A549 (cell line): Measurements from ENCODE around the gene SAMD3. TPM values are rescaled to one million over a fixed set of nuclear protein-coding genes. Genes with fewer than 3 reads are reported as not detected.

Source experiments
- ATAC-seq, 2 experiments: fragments of 200-7000 bp in 1 of 2; fragments of >200 bp in 1 of 2; cut with Nextera tagmentation in 1 of 2; cut with Tn5 transposase in 1 of 2; 3 replicates each; pipeline versions ENCODE4 v1.8.0 to v1.9.1; 2018 to 2020; ENCODE audit warnings: mild to moderate bottlenecking in 1 of 2, moderate library complexity in 1 of 2
- CTCF ChIA-PET: fragments of 300-600 bp; sonication (Branson Sonifier 250); formaldehyde crosslinking; extraction: SDS; loops from one replicate; lab custom pipeline; 2021; ENCODE audit warnings: antibody characterized with exemption, inconsistent platforms; lab: Yijun Ruan, JAX
- POLR2A ChIA-PET: fragments of 350-600 bp; formaldehyde crosslinking; extraction: SDS; loops from one replicate; lab custom pipeline; 2021; ENCODE audit warnings: antibody characterized with exemption, inconsistent platforms; lab: Yijun Ruan, JAX
- DNase-seq, 2 experiments: peaks; one replicate each; pipeline versions ENCODE4 v3.0.0 to v3.0.0-alpha.2; 2011 to 2016; ENCODE audit warnings: low read depth in 1 of 2, low spot score in 1 of 2
- FAIRE-seq: peaks from 2 replicates; lab custom pipeline; 2011; peaks lifted over from hg19 to GRCh38; lab: Jason Lieb, UNC
- H3K27ac ChIP-seq, 2 experiments: fragments of >200 bp; sonication (Bioruptor Twin); formaldehyde crosslinking; 3 replicates each; pipeline ENCODE4 v1.5.1; 2016 to 2017
- H3K4me1 ChIP-seq: fragments of >200 bp; sonication (Bioruptor Twin); formaldehyde crosslinking; 3 replicates; pipeline ENCODE4 v1.6.1; 2016
- H3K4me2 ChIP-seq: fragments of >200 bp; sonication (Bioruptor Twin); formaldehyde crosslinking; 3 replicates; pipeline ENCODE4 v1.6.1; 2016
- H3K4me3 ChIP-seq: fragments of >200 bp; sonication (Bioruptor Twin); formaldehyde crosslinking; 3 replicates; pipeline ENCODE4 v1.5.1; 2016
- H3K9me3 ChIP-seq: fragments of >200 bp; sonication (Bioruptor Twin); formaldehyde crosslinking; 3 replicates; pipeline ENCODE4 v1.6.1; 2016
- BHLHE40 ChIP-seq: IDR thresholded peaks from 2 replicates; pipeline ENCODE4 v1.6.1; 2012; ENCODE audit warnings: low read depth, low read length, inconsistent platforms
- CHD2 ChIP-seq: fragments of 150-350 bp; IDR thresholded peaks from 2 replicates; pipeline ENCODE4 v1.6.1; 2014; ENCODE audit warnings: low read length; ENCODE audit not compliant: partially characterized antibody
- CHD4 ChIP-seq: fragments of 200-600 bp; sonication (generic); IDR thresholded peaks from 2 replicates; pipeline ENCODE4 v1.6.1; 2016; ENCODE audit warnings: antibody characterized with exemption, mild to moderate bottlenecking, borderline replicate concordance
- EHF ChIP-seq: fragments of 250-450 bp; sonication (Bioruptor Pico); IDR thresholded peaks from 2 replicates; pipeline ENCODE4 v1.5.0; 2020; ENCODE audit warnings: mild to moderate bottlenecking
- EP300 ChIP-seq, 2 experiments: fragments of >200 bp; sonication (Bioruptor Twin); formaldehyde crosslinking; IDR thresholded peaks; 2 replicates in 1 of 2; 3 replicates in 1 of 2; pipeline ENCODE4 v1.6.1; 2016 to 2017
- FOSB ChIP-seq: fragments of 250-450 bp; sonication (Bioruptor Pico); IDR thresholded peaks from 2 replicates; pipeline ENCODE4 v1.5.0; 2020; ENCODE audit warnings: mild to moderate bottlenecking, moderate library complexity
- FOXS1 ChIP-seq: fragments of 250-450 bp; sonication (Bioruptor Pico); IDR thresholded peaks from 2 replicates; pipeline ENCODE4 v1.5.0; 2020; ENCODE audit warnings: mild to moderate bottlenecking, moderate library complexity
- HDAC2 ChIP-seq: fragments of 200-600 bp; sonication (generic); IDR thresholded peaks from 2 replicates; pipeline ENCODE4 v1.6.1; 2016
- HOXA7 ChIP-seq: fragments of 250-450 bp; sonication (Bioruptor Pico); IDR thresholded peaks from 2 replicates; pipeline ENCODE4 v1.5.0; 2020; ENCODE audit warnings: mild to moderate bottlenecking, moderate library complexity
- HOXB5 ChIP-seq: fragments of 250-450 bp; sonication (Bioruptor Pico); IDR thresholded peaks from 2 replicates; pipeline ENCODE4 v1.5.0; 2020; ENCODE audit warnings: mild to moderate bottlenecking, moderate library complexity
- JUN ChIP-seq, 2 experiments: fragments of >200 bp; sonication (Bioruptor Twin); formaldehyde crosslinking; IDR thresholded peaks; 2 replicates in 1 of 2; 3 replicates in 1 of 2; pipeline ENCODE4 v1.6.1; 2016 to 2017
- KDM5A ChIP-seq: fragments of 200-600 bp; sonication (generic); IDR thresholded peaks from 2 replicates; pipeline ENCODE4 v1.6.1; 2016; ENCODE audit warnings: antibody characterized with exemption, mild to moderate bottlenecking
- MYC ChIP-seq: IDR thresholded peaks from 2 replicates; pipeline ENCODE4 v1.6.1; 2012; ENCODE audit warnings: mild to moderate bottlenecking, inconsistent platforms, low read length, improper control_type of control experiment, borderline replicate concordance
- NR3C1 ChIP-seq: fragments of >200 bp; sonication (Bioruptor Twin); formaldehyde crosslinking; IDR thresholded peaks from 3 replicates; pipeline ENCODE4 v1.6.1; 2017
- PHF8 ChIP-seq: fragments of 200-600 bp; sonication (generic); IDR thresholded peaks from 2 replicates; pipeline ENCODE4 v1.6.1; 2016; ENCODE audit warnings: low read depth, mild to moderate bottlenecking, antibody characterized with exemption, moderate library complexity, borderline replicate concordance
- POLR2AphosphoS2 ChIP-seq: conservative IDR thresholded peaks from 2 replicates; pipeline ENCODE4 v1.6.1; 2012; ENCODE audit warnings: low read length, improper control_type of control experiment, inconsistent platforms
- RARB ChIP-seq: fragments of 250-450 bp; sonication (Bioruptor Pico); IDR thresholded peaks from 2 replicates; pipeline ENCODE4 v1.8.0; 2021; ENCODE audit warnings: mild to moderate bottlenecking, moderate library complexity
- RCOR1 ChIP-seq: fragments of 150-350 bp; IDR thresholded peaks from 2 replicates; pipeline ENCODE4 v1.6.1; 2014; ENCODE audit warnings: antibody characterized with exemption, low read length, low read depth
- RNF2 ChIP-seq: fragments of 200-600 bp; sonication (generic); IDR thresholded peaks from 2 replicates; pipeline ENCODE4 v1.6.1; 2016; ENCODE audit warnings: low read depth, mild to moderate bottlenecking, antibody characterized with exemption, moderate library complexity, borderline replicate concordance
- SMC3 ChIP-seq: fragments of >200 bp; sonication (Bioruptor Twin); formaldehyde crosslinking; IDR thresholded peaks from 3 replicates; pipeline ENCODE4 v1.6.1; 2018; ENCODE audit warnings: inconsistent platforms
- ZNF302 ChIP-seq: fragments of 250-450 bp; sonication (Bioruptor Pico); IDR thresholded peaks from 2 replicates; pipeline ENCODE4 v1.9.0; 2021; ENCODE audit warnings: inconsistent platforms, mild to moderate bottlenecking, moderate library complexity
- WGBS: methylation state at CpG from one replicate; pipeline ENCODE4 v1.1.6; 2017; ENCODE audit errors: missing lambda C conversion rate; 5-methylcytosine and 5-hydroxymethylcytosine counted together
- polyA plus RNA-seq, 4 experiments: library from polyadenylated mRNA; depleted of rRNA in 3 of 4; stranded (reverse); fragments of >200 nt; fragmentation: RNase III in 1 of 4; extraction: RNeasy Plus Mini Kit Qiagen cat#74134 plus additional on column Dnase treatment in 1 of 4; gene quantifications; 2 replicates in 3 of 4; 3 replicates in 1 of 4; pipeline ENCODE4 v1.2.3, GENCODE V29; 2011 to 2017
- TF ChIP-seq, protein P1 (sequence below): fragments of 450-650 bp; IDR thresholded peaks from 2 replicates; pipeline ENCODE4 v1.6.1; 2014; ENCODE audit warnings: antibody characterized with exemption
- TF ChIP-seq, protein P2 (sequence below): IDR thresholded peaks from 2 replicates; pipeline ENCODE4 v1.6.1; 2012
- TF ChIP-seq, protein P3 (sequence below): fragments of 200-600 bp; sonication (generic); IDR thresholded peaks from 2 replicates; pipeline ENCODE4 v1.6.1; 2016; ENCODE audit warnings: antibody characterized with exemption, mild to moderate bottlenecking, moderate library complexity
- TF ChIP-seq, protein P4 (sequence below): fragments of >200 bp; sonication (Bioruptor Twin); formaldehyde crosslinking; IDR thresholded peaks from 3 replicates; pipeline ENCODE4 v1.5.1; 2016
- TF ChIP-seq, protein P5 (sequence below): fragments of >200 bp; sonication (Bioruptor Twin); formaldehyde crosslinking; IDR thresholded peaks from 3 replicates; pipeline ENCODE4 v1.6.1; 2016

Gene SAMD3
- polyA plus RNA-seq, 2 of the 4 experiments (the other 2 are of a cell fraction), result not detected

DNA sequence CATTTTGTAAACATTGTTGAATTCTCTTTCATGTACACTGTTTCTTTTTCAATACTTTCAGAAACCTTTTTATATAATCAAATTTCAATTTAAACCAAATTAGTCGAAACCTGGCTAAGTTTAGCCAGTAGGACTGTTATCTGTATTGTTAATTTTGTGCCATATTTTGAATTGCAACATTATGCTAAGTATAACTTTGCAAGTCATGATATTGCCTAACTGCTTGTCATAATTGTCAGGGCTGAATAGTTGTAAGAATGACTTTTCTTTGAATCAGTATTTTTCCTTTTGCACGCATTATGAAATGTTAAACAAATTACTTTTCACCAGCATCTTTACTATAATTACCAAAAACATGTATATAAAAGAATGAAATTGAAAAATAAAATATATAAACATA is 82.7 kb downstream of the SAMD3 start:
- no peak for DNase-seq
- WGBS, result 84% methylated on average over 2 of the region's 2 CpGs
- H3K9me3 ChIP-seq, result no peaks in the 10 kb centered on the region
- no peaks in the 10 kb centered on the region for H3K4me1 ChIP-seq
- CTCF ChIA-PET, result interaction anchor here (1.4 kb wide), 1 partner anchor 26 kb away, joined by 4 read pairs; no protein-coding TSS in a partner anchor
- no peak for FAIRE-seq
- H3K4me3 ChIP-seq, result no peak overlapping the region
- no peak overlapping the region for H3K4me2 ChIP-seq
- no peak for ATAC-seq
- POLR2A ChIA-PET, result no interaction called here
- TF ChIP-seq KDM5A (no peak), MYC (no peak), JUN (IDR thresholded peaks at IDR 0.05) (no peak), BHLHE40 (no peak), CHD4 (no peak), RARB (CRISPR knock-in tag) (no peak), FOSB (no peak), RCOR1 (no peak), HOXA7 (CRISPR knock-in tag) (no peak), HDAC2 (no peak), EHF (CRISPR knock-in tag) (no peak)
- TF ChIP-seq, protein P1, sequence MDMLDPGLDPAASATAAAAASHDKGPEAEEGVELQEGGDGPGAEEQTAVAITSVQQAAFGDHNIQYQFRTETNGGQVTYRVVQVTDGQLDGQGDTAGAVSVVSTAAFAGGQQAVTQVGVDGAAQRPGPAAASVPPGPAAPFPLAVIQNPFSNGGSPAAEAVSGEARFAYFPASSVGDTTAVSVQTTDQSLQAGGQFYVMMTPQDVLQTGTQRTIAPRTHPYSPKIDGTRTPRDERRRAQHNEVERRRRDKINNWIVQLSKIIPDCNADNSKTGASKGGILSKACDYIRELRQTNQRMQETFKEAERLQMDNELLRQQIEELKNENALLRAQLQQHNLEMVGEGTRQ, result no peak
- TF ChIP-seq, protein P2, sequence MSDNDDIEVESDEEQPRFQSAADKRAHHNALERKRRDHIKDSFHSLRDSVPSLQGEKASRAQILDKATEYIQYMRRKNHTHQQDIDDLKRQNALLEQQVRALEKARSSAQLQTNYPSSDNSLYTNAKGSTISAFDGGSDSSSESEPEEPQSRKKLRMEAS, result no peak
- TF ChIP-seq, protein P3, sequence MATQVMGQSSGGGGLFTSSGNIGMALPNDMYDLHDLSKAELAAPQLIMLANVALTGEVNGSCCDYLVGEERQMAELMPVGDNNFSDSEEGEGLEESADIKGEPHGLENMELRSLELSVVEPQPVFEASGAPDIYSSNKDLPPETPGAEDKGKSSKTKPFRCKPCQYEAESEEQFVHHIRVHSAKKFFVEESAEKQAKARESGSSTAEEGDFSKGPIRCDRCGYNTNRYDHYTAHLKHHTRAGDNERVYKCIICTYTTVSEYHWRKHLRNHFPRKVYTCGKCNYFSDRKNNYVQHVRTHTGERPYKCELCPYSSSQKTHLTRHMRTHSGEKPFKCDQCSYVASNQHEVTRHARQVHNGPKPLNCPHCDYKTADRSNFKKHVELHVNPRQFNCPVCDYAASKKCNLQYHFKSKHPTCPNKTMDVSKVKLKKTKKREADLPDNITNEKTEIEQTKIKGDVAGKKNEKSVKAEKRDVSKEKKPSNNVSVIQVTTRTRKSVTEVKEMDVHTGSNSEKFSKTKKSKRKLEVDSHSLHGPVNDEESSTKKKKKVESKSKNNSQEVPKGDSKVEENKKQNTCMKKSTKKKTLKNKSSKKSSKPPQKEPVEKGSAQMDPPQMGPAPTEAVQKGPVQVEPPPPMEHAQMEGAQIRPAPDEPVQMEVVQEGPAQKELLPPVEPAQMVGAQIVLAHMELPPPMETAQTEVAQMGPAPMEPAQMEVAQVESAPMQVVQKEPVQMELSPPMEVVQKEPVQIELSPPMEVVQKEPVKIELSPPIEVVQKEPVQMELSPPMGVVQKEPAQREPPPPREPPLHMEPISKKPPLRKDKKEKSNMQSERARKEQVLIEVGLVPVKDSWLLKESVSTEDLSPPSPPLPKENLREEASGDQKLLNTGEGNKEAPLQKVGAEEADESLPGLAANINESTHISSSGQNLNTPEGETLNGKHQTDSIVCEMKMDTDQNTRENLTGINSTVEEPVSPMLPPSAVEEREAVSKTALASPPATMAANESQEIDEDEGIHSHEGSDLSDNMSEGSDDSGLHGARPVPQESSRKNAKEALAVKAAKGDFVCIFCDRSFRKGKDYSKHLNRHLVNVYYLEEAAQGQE, result no peak
- TF ChIP-seq, all 56 proteins: peak for 0
- no peak overlapping the region for H3K27ac ChIP-seq

DNA sequence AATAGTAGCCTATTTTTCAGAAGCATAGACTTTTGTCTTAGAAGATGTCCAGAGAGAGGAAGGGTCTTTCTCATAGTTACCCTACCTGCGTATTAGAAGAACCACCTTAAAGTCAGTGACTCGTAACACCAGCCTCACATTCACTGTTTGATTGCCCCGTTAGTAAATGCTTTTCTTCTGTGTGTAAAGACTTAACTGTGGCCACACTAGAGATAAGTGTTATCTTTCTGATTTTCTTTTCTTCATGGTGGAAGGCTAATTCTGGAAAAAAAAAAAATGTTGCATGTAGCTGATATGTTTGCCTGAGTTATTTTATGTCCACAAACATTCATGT is 83.9 kb downstream of the SAMD3 start:
- CTCF ChIA-PET, result no interaction called here
- no peak for FAIRE-seq
- no peak overlapping the region for H3K4me2 ChIP-seq
- no peak for TF ChIP-seq RCOR1
- TF ChIP-seq SMC3, result no peak
- TF ChIP-seq PHF8, result no peak
- no peak for TF ChIP-seq NR3C1
- TF ChIP-seq HOXB5 (CRISPR knock-in tag), result no peak
- no peak for TF ChIP-seq RNF2
- TF ChIP-seq, all 56 proteins: peak for 0
- H3K9me3 ChIP-seq, result no peaks in the 10 kb centered on the region
- WGBS, result 86% methylated on average over 3 of the region's 3 CpGs
- H3K4me1 ChIP-seq, result no peaks in the 10 kb centered on the region
- H3K4me3 ChIP-seq, result no peak overlapping the region
- no peak for ATAC-seq
- H3K27ac ChIP-seq, result no peak overlapping the region
- POLR2A ChIA-PET, result no interaction called here
- no peak for DNase-seq

DNA sequence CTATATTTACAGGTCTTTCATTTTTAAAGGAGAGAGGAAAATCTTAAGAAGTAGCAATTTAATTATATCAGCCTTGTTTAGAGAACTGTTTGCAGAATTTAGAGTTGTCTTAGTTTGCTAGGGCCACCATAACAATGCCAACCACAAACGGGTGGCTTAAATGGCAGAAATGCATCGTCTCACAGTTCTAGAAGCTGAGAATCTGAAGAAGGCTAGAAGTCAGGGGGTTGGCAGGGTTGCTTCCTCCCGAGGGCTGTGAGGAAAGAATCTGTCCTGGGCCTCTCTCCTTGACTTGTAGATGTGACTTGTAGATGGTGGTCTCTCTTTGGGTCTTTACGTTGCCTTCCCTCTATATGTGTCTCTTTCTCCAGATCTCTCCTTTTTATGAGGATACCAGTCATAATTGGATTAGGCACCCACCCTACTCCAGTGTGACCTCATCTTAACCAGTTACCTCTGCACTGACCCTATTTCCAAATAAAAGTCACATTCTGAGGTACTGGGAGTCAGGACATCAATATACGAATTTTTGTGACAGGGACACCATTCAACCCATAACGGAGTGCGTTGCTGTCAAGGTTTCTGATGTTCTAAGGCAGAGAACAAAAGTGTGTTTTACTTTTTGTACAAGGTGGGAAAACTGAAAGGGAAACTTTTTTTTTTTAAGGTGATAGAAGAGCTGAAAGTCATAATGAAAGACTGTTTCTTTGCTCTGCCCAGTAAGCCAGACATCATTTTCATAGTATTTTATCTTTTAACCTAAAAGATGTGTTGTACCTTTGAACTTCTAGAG is 84.4 kb downstream of the SAMD3 start:
- Histone ChIP-seq H3K27ac (no peak overlapping the region), H3K4me1 (no peaks in the 10 kb centered on the region), H3K4me3 (no peak overlapping the region), H3K9me3 (no peaks in the 10 kb centered on the region), H3K4me2 (no peak overlapping the region)
- ATAC-seq (no peak), FAIRE-seq (no peak), DNase-seq (no peak)
- CTCF ChIA-PET, result no interaction called here
- POLR2A ChIA-PET, result no interaction called here
- whole genome bisulfite sequencing, result 75% methylated on average over 7 of the region's 7 CpGs
- TF ChIP-seq, protein P4, sequence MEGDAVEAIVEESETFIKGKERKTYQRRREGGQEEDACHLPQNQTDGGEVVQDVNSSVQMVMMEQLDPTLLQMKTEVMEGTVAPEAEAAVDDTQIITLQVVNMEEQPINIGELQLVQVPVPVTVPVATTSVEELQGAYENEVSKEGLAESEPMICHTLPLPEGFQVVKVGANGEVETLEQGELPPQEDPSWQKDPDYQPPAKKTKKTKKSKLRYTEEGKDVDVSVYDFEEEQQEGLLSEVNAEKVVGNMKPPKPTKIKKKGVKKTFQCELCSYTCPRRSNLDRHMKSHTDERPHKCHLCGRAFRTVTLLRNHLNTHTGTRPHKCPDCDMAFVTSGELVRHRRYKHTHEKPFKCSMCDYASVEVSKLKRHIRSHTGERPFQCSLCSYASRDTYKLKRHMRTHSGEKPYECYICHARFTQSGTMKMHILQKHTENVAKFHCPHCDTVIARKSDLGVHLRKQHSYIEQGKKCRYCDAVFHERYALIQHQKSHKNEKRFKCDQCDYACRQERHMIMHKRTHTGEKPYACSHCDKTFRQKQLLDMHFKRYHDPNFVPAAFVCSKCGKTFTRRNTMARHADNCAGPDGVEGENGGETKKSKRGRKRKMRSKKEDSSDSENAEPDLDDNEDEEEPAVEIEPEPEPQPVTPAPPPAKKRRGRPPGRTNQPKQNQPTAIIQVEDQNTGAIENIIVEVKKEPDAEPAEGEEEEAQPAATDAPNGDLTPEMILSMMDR, result no peak
- TF ChIP-seq ZNF302 (CRISPR knock-in tag), result no peak
- no peak for TF ChIP-seq BHLHE40
- TF ChIP-seq HOXA7 (CRISPR knock-in tag), result no peak
- TF ChIP-seq, protein P2, result no peak
- no peak for TF ChIP-seq RCOR1
- TF ChIP-seq FOXS1, result no peak
- TF ChIP-seq SMC3, result no peak
- no peak for TF ChIP-seq EP300 (IDR thresholded peaks at IDR 0.05)
- no peak for TF ChIP-seq POLR2AphosphoS2
- no peak for TF ChIP-seq CHD2
- TF ChIP-seq, protein P5, sequence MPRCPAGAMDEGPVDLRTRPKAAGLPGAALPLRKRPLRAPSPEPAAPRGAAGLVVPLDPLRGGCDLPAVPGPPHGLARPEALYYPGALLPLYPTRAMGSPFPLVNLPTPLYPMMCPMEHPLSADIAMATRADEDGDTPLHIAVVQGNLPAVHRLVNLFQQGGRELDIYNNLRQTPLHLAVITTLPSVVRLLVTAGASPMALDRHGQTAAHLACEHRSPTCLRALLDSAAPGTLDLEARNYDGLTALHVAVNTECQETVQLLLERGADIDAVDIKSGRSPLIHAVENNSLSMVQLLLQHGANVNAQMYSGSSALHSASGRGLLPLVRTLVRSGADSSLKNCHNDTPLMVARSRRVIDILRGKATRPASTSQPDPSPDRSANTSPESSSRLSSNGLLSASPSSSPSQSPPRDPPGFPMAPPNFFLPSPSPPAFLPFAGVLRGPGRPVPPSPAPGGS, result no peak
